Ishikawa (cell line): Measurements from ENCODE around the gene SLC12A3.

ENCODE experiments used
- CEBPB ChIP-seq: IDR thresholded peaks from 2 replicates; pipeline ENCODE4 v1.6.1; 2012
- CREB1 ChIP-seq: IDR thresholded peaks from 2 replicates; pipeline ENCODE4 v1.6.1; 2012; ENCODE audit warnings: low read depth
- EGR1 ChIP-seq: IDR thresholded peaks from 2 replicates; pipeline ENCODE4 v1.6.1; 2012
- EP300 ChIP-seq: IDR thresholded peaks from 2 replicates; pipeline ENCODE4 v1.6.1; 2012; ENCODE audit warnings: borderline replicate concordance
- FOXM1 ChIP-seq: IDR thresholded peaks from 2 replicates; pipeline ENCODE4 v1.6.1; 2012; ENCODE audit warnings: low read depth, borderline replicate concordance
- MAX ChIP-seq: IDR thresholded peaks from 2 replicates; pipeline ENCODE4 v1.6.1; 2012
- NFIC ChIP-seq: IDR thresholded peaks from 2 replicates; pipeline ENCODE4 v1.6.1; 2012
- RAD21 ChIP-seq: IDR thresholded peaks from 2 replicates; pipeline ENCODE4 v1.6.1; 2012; ENCODE audit warnings: low read depth
- REST ChIP-seq: IDR thresholded peaks from 2 replicates; pipeline ENCODE4 v1.6.1; 2012; ENCODE audit warnings: low read depth, mild to moderate bottlenecking
- TAF1 ChIP-seq: IDR thresholded peaks from 2 replicates; pipeline ENCODE4 v1.6.1; 2012; ENCODE audit warnings: low read depth, mild to moderate bottlenecking
- TCF12 ChIP-seq: IDR thresholded peaks from 2 replicates; pipeline ENCODE4 v1.6.1; 2012; ENCODE audit warnings: low read depth
- TEAD4 ChIP-seq: IDR thresholded peaks from 2 replicates; pipeline ENCODE4 v1.6.1; 2012
- USF1 ChIP-seq: IDR thresholded peaks from 2 replicates; pipeline ENCODE4 v1.6.1; 2012
- YY1 ChIP-seq: IDR thresholded peaks from 2 replicates; pipeline ENCODE4 v1.6.1; 2012; ENCODE audit warnings: low read depth
- ZBTB7A ChIP-seq: IDR thresholded peaks from 2 replicates; pipeline ENCODE4 v1.6.1; 2012; ENCODE audit warnings: low read depth

The SLC12A3 gene

GRCh38 chr16:56935201-56935600, 70.2 kb downstream of the SLC12A3 start:
- TF ChIP-seq MAX (no peak), USF1 (no peak), YY1 (no peak)

GRCh38 chr16:56936491-56936890, 71.5 kb downstream of the SLC12A3 start:
- TF ChIP-seq TAF1 (no peak), USF1 (no peak), TEAD4 (no peak), EGR1 (no peak), REST (no peak), EP300 (no peak)

GRCh38 chr16:56936950-56937349, 71.9 kb downstream of the SLC12A3 start:
- TF ChIP-seq ZBTB7A (no peak), TCF12 (no peak), YY1 (no peak), REST (no peak), NFIC (no peak), MAX (no peak)

- no peak for TF ChIP-seq USF1
- no peak for TF ChIP-seq TAF1
- TF ChIP-seq ZBTB7A = no peak
- TF ChIP-seq YY1 = no peak
- TF ChIP-seq FOXM1 = no peak
- TF ChIP-seq EGR1 = no peak
- no peak for TF ChIP-seq MAX
- TF ChIP-seq EP300 = no peak
- no peak for TF ChIP-seq NFIC
- TF ChIP-seq REST = no peak
- TF ChIP-seq CEBPB = no peak
- no peak for TF ChIP-seq CREB1
- no peak for TF ChIP-seq TEAD4
- TF ChIP-seq TCF12 = no peak
- TF ChIP-seq RAD21 = no peak
Observed at GRCh38 chr16:56938664-56939513, 73.9 kb downstream of the SLC12A3 start.
